Suppressor macrophage (primary cell): ENCODE data around the gene HOXA7.

Source experiments
- DNase-seq, 4 experiments: peaks; one replicate each; pipeline ENCODE4 v3.0.0-alpha.2; 2020 to 2022

HOXA7 gene

DNA sequence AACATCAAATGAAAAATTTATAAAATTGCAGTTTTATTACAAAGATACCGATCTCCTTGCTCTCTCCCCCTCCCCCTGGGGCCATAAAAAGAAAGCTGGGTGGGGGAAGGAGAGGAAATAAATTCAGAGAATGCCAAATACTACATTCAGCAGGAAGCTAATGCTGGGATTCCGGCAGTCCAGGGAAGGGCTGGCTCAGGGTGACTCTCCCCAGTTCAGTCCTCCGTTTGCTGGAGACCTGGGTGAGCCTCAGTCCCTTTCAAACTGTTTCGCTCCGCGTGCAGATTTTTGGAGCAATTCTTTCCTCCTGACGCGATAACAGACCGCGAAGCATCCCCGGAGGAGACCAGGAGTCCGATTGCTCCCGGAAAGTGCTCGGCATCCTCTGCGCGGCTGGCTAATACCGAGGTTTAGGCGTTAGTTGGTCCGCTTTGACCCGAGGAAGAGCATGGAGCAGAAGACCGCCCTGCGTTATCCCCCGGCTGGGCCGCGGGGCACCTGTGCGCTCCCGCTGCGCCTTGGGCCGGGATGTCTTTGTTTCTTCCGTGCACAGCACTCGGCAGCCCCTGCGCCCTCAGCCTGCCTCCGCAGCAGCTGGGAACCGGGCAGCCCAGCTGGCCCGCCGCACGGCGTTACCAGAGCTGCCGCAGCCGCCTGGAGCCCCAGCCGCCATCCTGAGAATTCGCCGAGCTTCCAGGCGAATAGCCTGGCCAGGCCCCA lies 50.1 kb downstream of the HOXA7 start:
- DNase-seq: no peak

DNA sequence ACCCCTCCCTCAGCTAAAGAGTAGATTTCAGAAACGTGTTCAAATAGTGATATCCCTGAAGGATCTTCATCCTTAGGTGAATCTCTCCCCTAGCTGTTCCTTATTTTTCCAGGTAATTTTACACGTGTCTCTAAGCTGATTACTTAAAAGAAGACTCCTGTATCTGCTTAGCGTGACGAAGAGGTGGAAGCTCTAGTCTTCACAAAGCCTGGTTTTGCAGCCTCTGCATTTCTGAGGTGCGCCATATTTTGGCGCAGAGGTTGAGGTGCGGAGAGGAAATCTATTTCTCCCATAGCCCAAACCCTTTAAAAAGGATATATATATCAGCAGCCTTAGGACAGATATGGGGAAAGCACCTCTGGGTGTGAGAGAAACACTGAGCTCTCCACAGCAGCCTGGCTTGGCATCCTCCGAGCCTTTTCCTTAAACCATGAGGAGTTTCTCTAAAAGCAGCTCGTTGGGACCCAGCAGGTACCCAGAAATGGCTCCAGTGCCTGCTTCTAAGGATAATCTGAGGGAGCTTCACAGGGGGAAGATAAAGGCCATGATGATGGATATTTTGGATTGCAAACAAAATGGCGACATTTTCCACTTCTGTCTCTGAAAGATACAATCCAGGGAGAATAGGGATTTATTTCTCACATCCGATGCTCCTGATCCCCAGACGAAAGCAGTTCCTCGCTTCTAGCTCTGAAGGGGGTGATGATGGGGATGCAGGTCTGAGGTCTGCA lies 51.0 kb downstream of the HOXA7 start:
- no peak for DNase-seq

DNA sequence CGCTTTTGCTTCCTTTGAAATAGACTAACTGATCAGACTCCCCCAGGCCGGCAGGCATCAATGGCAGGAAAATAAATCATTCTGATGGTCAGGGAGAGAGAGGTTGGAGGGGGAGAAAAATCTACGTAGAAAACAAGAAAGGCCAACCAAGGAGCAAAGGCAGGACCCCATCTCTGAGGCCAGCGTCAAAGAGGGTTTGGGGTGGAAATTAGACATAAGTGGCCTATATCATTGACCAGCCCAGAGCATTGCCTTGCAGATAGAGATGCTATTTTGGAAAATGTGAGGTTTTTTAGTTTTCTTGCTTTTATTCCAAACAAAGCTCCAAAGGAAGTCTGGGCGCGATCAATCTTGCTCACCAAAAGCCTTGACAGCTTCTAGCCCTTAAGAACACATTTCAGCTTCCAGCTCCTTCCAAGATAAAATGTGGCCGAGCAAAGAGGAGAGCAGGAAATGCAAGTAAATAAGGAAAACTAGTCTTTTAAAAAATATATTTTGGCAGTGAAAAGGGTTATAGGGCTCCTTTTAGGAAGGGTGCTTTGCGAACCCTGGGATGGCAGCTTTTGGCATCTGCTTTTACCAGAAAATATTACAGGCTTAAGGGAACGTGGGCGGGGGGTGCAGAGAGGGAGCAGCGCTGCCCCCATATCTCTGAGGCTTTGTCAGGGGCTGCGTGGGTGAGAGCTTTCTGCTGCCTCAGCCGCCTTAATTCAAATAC lies 52.0 kb downstream of the HOXA7 start:
- no peak for DNase-seq
